Bronchial epithelial cell (primary cell): ENCODE measurements around the gene TMEM263. TPM values are rescaled to one million over a fixed set of nuclear protein-coding genes. Genes with fewer than 3 reads are reported as not detected.

Experiments used
- DNase-seq: peaks from one replicate; pipeline ENCODE4 v3.0.0-alpha.2; 2010; ENCODE audit warnings: low read depth
- FAIRE-seq: peaks from 2 replicates; lab custom pipeline; 2011; peaks lifted over from hg19 to GRCh38; lab: Jason Lieb, UNC
- H3K27me3 ChIP-seq: 2 replicates; pipeline ENCODE4 v1.5.1; 2011; ENCODE audit warnings: low read length; ENCODE audit not compliant: control insufficient read depth, insufficient read depth
- H3K36me3 ChIP-seq: 2 replicates; pipeline ENCODE4 v1.5.1; 2011; ENCODE audit warnings: low read length; ENCODE audit not compliant: control insufficient read depth, insufficient read depth
- H3K4me3 ChIP-seq: 2 replicates; pipeline ENCODE4 v1.5.1; 2011; ENCODE audit warnings: mild to moderate bottlenecking, low read depth, low read length, control low read depth
- CTCF ChIP-seq: IDR thresholded peaks from 2 replicates; pipeline ENCODE4 v1.5.1; 2011; ENCODE audit warnings: mild to moderate bottlenecking, moderate library complexity, low read length, control low read depth, inconsistent platforms; ENCODE audit not compliant: insufficient read depth, severe bottlenecking
- total RNA-seq: library from RNA; depleted of rRNA; stranded (reverse); fragments of >200 nt; gene quantifications from 2 replicates; pipeline ENCODE4 v1.2.1, GENCODE V29; 2014

Gene TMEM263
- total RNA-seq, 1 donor from 2014 or later: 26.6 TPM

GRCh38 chr12:107011519-107011918 lies 55.8 kb downstream of the TMEM263 start:
- no peak for DNase-seq
- no peak for TF ChIP-seq CTCF
- no peaks in the 10 kb centered on the region for H3K36me3 ChIP-seq
- no peak for FAIRE-seq
- H3K27me3 ChIP-seq: no peaks in the 10 kb centered on the region
- no peak overlapping the region for H3K4me3 ChIP-seq

- Histone ChIP-seq H3K27me3 (no peaks in the 10 kb centered on the region), H3K4me3 (no peak overlapping the region), H3K36me3 (no peaks in the 10 kb centered on the region)
- no peak for TF ChIP-seq CTCF
- DNase-seq (no peak), FAIRE-seq (no peak)
These were observed 57.2 kb downstream of the TMEM263 start for GRCh38 chr12:107012736-107013425.

GRCh38 chr12:107014055-107014454 lies 58.3 kb downstream of the TMEM263 start:
- peak; percentile 88 for DNase-seq
- Histone ChIP-seq H3K4me3 (no peak overlapping the region), H3K27me3 (no peaks in the 10 kb centered on the region), H3K36me3 (no peaks in the 10 kb centered on the region)
- peak; percentile 46 for TF ChIP-seq CTCF
- no peak for FAIRE-seq

GRCh38 chr12:107017042-107017441 lies 61.3 kb downstream of the TMEM263 start:
- TF ChIP-seq CTCF: no peak
- Histone ChIP-seq H3K36me3 (no peaks in the 10 kb centered on the region), H3K4me3 (no peak overlapping the region), H3K27me3 (no peaks in the 10 kb centered on the region)
- FAIRE-seq (no peak), DNase-seq (no peak)

- no peak overlapping the region for H3K4me3 ChIP-seq
- DNase-seq (no peak), FAIRE-seq (no peak)
- no peaks in the 10 kb centered on the region for H3K27me3 ChIP-seq
- H3K36me3 ChIP-seq: no peaks in the 10 kb centered on the region
- no peak for TF ChIP-seq CTCF
These were observed 63.8 kb downstream of the TMEM263 start for GRCh38 chr12:107019546-107019945.

Other genes with a start within 250 kb of the TMEM263 start
- gene RIC8B, start 181.2 kb upstream of the TMEM263 start, total RNA-seq: 4.5 and 5.5 TPM in 2 replicates
- 3.6 and 3.9 TPM in 2 replicates for gene MTERF2, start 31.2 kb downstream of the TMEM263 start, total RNA-seq
- gene CRY1, start 137.6 kb downstream of the TMEM263 start, total RNA-seq: 10.8 and 18.1 TPM in 2 replicates